Skeletal muscle satellite cell (primary cell): ENCODE results near the gene SELPLG.
"Not testable (repeated sequence)": the region's sequence is repeated elsewhere in the genome, so short reads cannot be mapped to it uniquely, and the experiment has no call there.

Experiments used
- H3K27me3 ChIP-seq: 2 replicates; pipeline ENCODE4 v1.7.0; 2013; ENCODE audit warnings: low read length; ENCODE audit not compliant: control insufficient read depth, insufficient read depth
- H3K36me3 ChIP-seq: 2 replicates; pipeline ENCODE4 v1.7.0; 2013; ENCODE audit warnings: mild to moderate bottlenecking, control low read depth, low read length; ENCODE audit not compliant: insufficient read depth
- H3K4me1 ChIP-seq: 2 replicates; pipeline ENCODE4 v1.7.0; 2013; ENCODE audit warnings: low read length; ENCODE audit not compliant: control insufficient read depth, insufficient read depth
- H3K4me2 ChIP-seq: 2 replicates; pipeline ENCODE4 v1.7.0; 2013; ENCODE audit warnings: mild to moderate bottlenecking, low read length
- H3K4me3 ChIP-seq: 2 replicates; pipeline ENCODE4 v1.7.0; 2013; ENCODE audit warnings: low read length
- H3K9ac ChIP-seq: 2 replicates; pipeline ENCODE4 v1.7.0; 2013; ENCODE audit warnings: mild to moderate bottlenecking, low read depth, low read length, moderate library complexity
- H3K9me3 ChIP-seq: replicated peaks from 2 replicates; pipeline ENCODE4 v1.7.0; 2013; ENCODE audit warnings: mild to moderate bottlenecking, control low read depth, low read length

The SELPLG gene

GRCh38 chr12:108635201-108635996, 1.7 kb upstream of the SELPLG start:
- Histone ChIP-seq H3K9me3 (no peaks in the 10 kb centered on the region), H3K4me2 (no peak overlapping the region), H3K4me3 (no peak overlapping the region), H3K4me1 (peaks cover 35% of the 10 kb centered on the region), H3K36me3 (peaks cover 6% of the 10 kb centered on the region), H3K9ac (no peak overlapping the region), H3K27me3 (no peaks in the 10 kb centered on the region)

GRCh38 chr12:108634341-108634751, 652 bp upstream of the SELPLG start:
- H3K4me2 ChIP-seq: no peak overlapping the region
- no peaks in the 10 kb centered on the region for H3K36me3 ChIP-seq
- H3K27me3 ChIP-seq: no peaks in the 10 kb centered on the region
- no peaks in the 10 kb centered on the region for H3K9me3 ChIP-seq
- no peak overlapping the region for H3K9ac ChIP-seq
- H3K4me1 ChIP-seq: peaks cover 46% of the 10 kb centered on the region
- no peak overlapping the region for H3K4me3 ChIP-seq

GRCh38 chr12:108633081-108633533, 587 bp downstream of the SELPLG start:
- Histone ChIP-seq H3K4me1 (peaks cover 58% of the 10 kb centered on the region), H3K9ac (no peak overlapping the region), H3K36me3 (no peaks in the 10 kb centered on the region), H3K4me3 (no peak overlapping the region), H3K9me3 (no peaks in the 10 kb centered on the region), H3K27me3 (no peaks in the 10 kb centered on the region), H3K4me2 (no peak overlapping the region)

GRCh38 chr12:108631261-108631660, 2.4 kb downstream of the SELPLG start:
- not testable (repeated sequence) for H3K9ac ChIP-seq, H3K4me2 ChIP-seq, H3K36me3 ChIP-seq, H3K4me3 ChIP-seq, H3K27me3 ChIP-seq, H3K9me3 ChIP-seq
- peaks cover 60% of the 10 kb centered on the region for H3K4me1 ChIP-seq

- Histone ChIP-seq H3K36me3 (no peaks in the 10 kb centered on the region), H3K27me3 (no peaks in the 10 kb centered on the region), H3K4me2 (peak overlapping the region; percentile 15), H3K9me3 (no peaks in the 10 kb centered on the region), H3K9ac (peak overlapping the region; percentile 44), H3K4me1 (peaks cover 58% of the 10 kb centered on the region), H3K4me3 (no peak overlapping the region)
These were observed 3.0 kb downstream of the SELPLG start for GRCh38 chr12:108630481-108631207.

GRCh38 chr12:108629824-108630476, 3.7 kb downstream of the SELPLG start:
- H3K27me3 ChIP-seq: no peaks in the 10 kb centered on the region
- H3K9ac ChIP-seq: peak overlapping the region; percentile 44
- peak overlapping the region; percentile 15 for H3K4me2 ChIP-seq
- H3K36me3 ChIP-seq: no peaks in the 10 kb centered on the region
- peaks cover 51% of the 10 kb centered on the region for H3K4me1 ChIP-seq
- no peak overlapping the region for H3K4me3 ChIP-seq
- no peaks in the 10 kb centered on the region for H3K9me3 ChIP-seq

GRCh38 chr12:108629151-108629550, 4.5 kb downstream of the SELPLG start:
- Histone ChIP-seq H3K4me3 (no peak overlapping the region), H3K27me3 (no peaks in the 10 kb centered on the region), H3K4me1 (peaks cover 45% of the 10 kb centered on the region), H3K9ac (peak overlapping the region; percentile 24), H3K9me3 (no peaks in the 10 kb centered on the region), H3K4me2 (peak overlapping the region; percentile 64), H3K36me3 (no peaks in the 10 kb centered on the region)

GRCh38 chr12:108627134-108627920, 6.4 kb downstream of the SELPLG start:
- Histone ChIP-seq H3K27me3 (no peaks in the 10 kb centered on the region), H3K4me3 (no peak overlapping the region), H3K9ac (no peak overlapping the region), H3K9me3 (no peaks in the 10 kb centered on the region), H3K4me2 (no peak overlapping the region), H3K4me1 (peaks cover 42% of the 10 kb centered on the region), H3K36me3 (peaks cover 8% of the 10 kb centered on the region)

- H3K9ac ChIP-seq: no peak overlapping the region
- peaks cover 27% of the 10 kb centered on the region for H3K4me1 ChIP-seq
- H3K27me3 ChIP-seq: no peaks in the 10 kb centered on the region
- H3K4me2 ChIP-seq: no peak overlapping the region
- H3K4me3 ChIP-seq: no peak overlapping the region
- no peaks in the 10 kb centered on the region for H3K9me3 ChIP-seq
- peaks cover 8% of the 10 kb centered on the region for H3K36me3 ChIP-seq
These were observed 8.5 kb downstream of the SELPLG start for GRCh38 chr12:108625228-108625627.

- Histone ChIP-seq H3K36me3 (peaks cover 8% of the 10 kb centered on the region), H3K4me1 (peaks cover 11% of the 10 kb centered on the region), H3K27me3 (no peaks in the 10 kb centered on the region), H3K4me2 (no peak overlapping the region), H3K4me3 (no peak overlapping the region), H3K9ac (no peak overlapping the region), H3K9me3 (no peaks in the 10 kb centered on the region)
These were observed 10.1 kb downstream of the SELPLG start for GRCh38 chr12:108623577-108623976.
